CD4-positive, alpha-beta T cell (primary cell): ENCODE data around the gene NUDT4B. TPM values are rescaled to one million over a fixed set of nuclear protein-coding genes. Genes with fewer than 3 reads are reported as not detected.
"Not testable (repeated sequence)": the region's sequence is repeated elsewhere in the genome, so short reads cannot be mapped to it uniquely, and the experiment has no call there.

Experiments
- ATAC-seq: fragments of 200-7000 bp; cut with Tn5 transposase; one replicate; pipeline ENCODE4 v1.10.0; 2022; ENCODE audit warnings: mild to moderate bottlenecking; ENCODE audit not compliant: poor library complexity
- CTCF ChIA-PET: fragments of 350-600 bp; sonication (Branson Sonifier 250); formaldehyde crosslinking; loops from one replicate; lab custom pipeline; 2021; ENCODE audit warnings: antibody characterized with exemption, inconsistent platforms; lab: Charles Lee
- POLR2A ChIA-PET: fragments of 350-600 bp; sonication (Branson Sonifier 250); formaldehyde crosslinking; loops from one replicate; lab custom pipeline; 2021; ENCODE audit warnings: antibody characterized with exemption, inconsistent platforms; lab: Charles Lee
- DNase-seq, 14 experiments: peaks; one replicate each; pipeline ENCODE4 v3.0.0-alpha.2; 2013 to 2020; ENCODE audit warnings: mixed read lengths in 2 of 14
- H3K27ac ChIP-seq, 2 donors: one replicate each; pipeline versions ENCODE4 v1.5.1 to v1.7.0; 2013; ENCODE audit warnings: low read length in 2 of 2, low read depth in 1 of 2, mild to moderate bottlenecking in 1 of 2
- H3K27me3 ChIP-seq, 2 experiments: 1 replicate in 1 of 2; 2 replicates in 1 of 2; pipeline versions ENCODE4 v1.6.1 to v1.7.0; 2013; ENCODE audit warnings: low read length in 2 of 2, control low read depth in 1 of 2, mild to moderate bottlenecking in 1 of 2, moderate library complexity in 1 of 2; ENCODE audit not compliant: insufficient read depth in 2 of 2, control insufficient read depth in 1 of 2
- H3K36me3 ChIP-seq: one replicate; pipeline ENCODE4 v1.6.1; 2013; ENCODE audit warnings: low read length, control low read depth; ENCODE audit not compliant: insufficient read depth
- H3K4me1 ChIP-seq: one replicate; pipeline ENCODE4 v1.6.1; 2013; ENCODE audit warnings: low read length, control low read depth; ENCODE audit not compliant: insufficient read depth
- H3K4me3 ChIP-seq: one replicate; pipeline ENCODE4 v1.5.1; 2013; ENCODE audit warnings: mild to moderate bottlenecking, low read length, moderate library complexity
- H3K9me3 ChIP-seq, 2 experiments: 1 replicate in 1 of 2; 2 replicates in 1 of 2; pipeline versions ENCODE4 v1.6.1 to v1.7.0; 2013; ENCODE audit warnings: low read length in 2 of 2, mild to moderate bottlenecking in 2 of 2, control low read depth in 1 of 2, moderate library complexity in 1 of 2; ENCODE audit not compliant: control insufficient read depth in 1 of 2, insufficient read depth in 1 of 2
- H3K27ac Mint-ChIP-seq: one replicate; pipeline ENCODE4 v1.8.0; 2020; ENCODE audit warnings: mixed read lengths
- H3K27me3 Mint-ChIP-seq: one replicate; pipeline ENCODE4 v1.8.0; 2021; ENCODE audit warnings: mixed read lengths
- H3K36me3 Mint-ChIP-seq: one replicate; pipeline ENCODE4 v1.8.0; 2021; ENCODE audit warnings: low read depth, mixed read lengths
- H3K4me1 Mint-ChIP-seq: one replicate; pipeline ENCODE4 v1.8.0; 2021; ENCODE audit warnings: low read depth, mixed read lengths
- H3K4me3 Mint-ChIP-seq: one replicate; pipeline ENCODE4 v1.8.0; 2020; ENCODE audit warnings: mild to moderate bottlenecking, mixed read lengths
- H3K9me3 Mint-ChIP-seq: one replicate; pipeline ENCODE4 v1.8.0; 2020; ENCODE audit warnings: mixed read lengths
- intact Hi-C, 2 experiments: fragments of 100-400 bp; cut with DNase I in 1 of 2; cut with micrococcal nuclease in 1 of 2; formaldehyde crosslinking; loops; one replicate each; pipeline versions ENCODE4 v1.15.1 to v1.9.0; 2023 to 2025; cut with DNase I, micrococcal nuclease
- total RNA-seq, 174 experiments: library from RNA in 2 of 174; stranded (reverse) in 2 of 174; gene quantifications; one replicate each; pipeline ENCODE4 v1.2.3 and lab custom pipeline; 2021 to 2026

NUDT4B gene
- total RNA-seq, 2 experiments from 2014 or later = 0.42 TPM; not detected in 1

DNA sequence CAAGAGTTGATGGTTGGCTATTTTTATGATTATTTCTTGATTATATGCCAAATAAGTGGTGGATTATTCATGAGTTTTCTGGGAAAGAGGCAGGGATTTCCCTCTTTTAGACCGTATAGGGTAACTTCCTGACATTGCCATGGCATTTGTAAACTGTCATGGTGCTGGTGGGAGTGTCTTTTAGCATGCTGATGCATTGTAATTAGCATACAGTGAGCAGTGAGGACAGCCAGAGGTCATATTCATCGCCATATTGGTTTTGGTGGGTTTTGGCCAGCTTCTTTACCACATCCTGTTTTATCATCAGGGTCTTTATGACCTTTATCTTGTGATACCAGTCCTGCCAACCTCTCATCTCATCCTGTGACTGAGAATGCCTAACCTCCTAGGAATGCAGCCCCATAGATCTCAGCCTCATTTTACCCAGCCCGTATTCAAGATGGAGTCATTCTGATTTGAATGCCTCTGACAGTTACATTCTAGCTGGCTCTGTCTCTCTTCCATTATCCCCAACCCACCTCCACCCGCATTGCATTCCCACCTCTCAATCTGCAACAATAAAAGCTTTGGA is 45.3 kb downstream of the NUDT4B start:
- H3K27me3 Mint-ChIP-seq, POLR2A ChIA-PET, DNase-seq, H3K9me3 Mint-ChIP-seq, H3K36me3 Mint-ChIP-seq, ATAC-seq, H3K9me3 ChIP-seq, H3K27me3 ChIP-seq, H3K36me3 ChIP-seq, H3K4me1 Mint-ChIP-seq, H3K4me1 ChIP-seq, CTCF ChIA-PET, intact Hi-C loops, H3K4me3 Mint-ChIP-seq, H3K27ac Mint-ChIP-seq, H3K27ac ChIP-seq, H3K4me3 ChIP-seq: not testable (repeated sequence)

Other genes with a start within 250 kb of the NUDT4B start
- gene NBPF14, start 152.8 kb upstream of the NUDT4B start, total RNA-seq = 10 to 100 TPM; 12.9 to 14.6 TPM
- gene PDE4DIP, start 95.7 kb downstream of the NUDT4B start, total RNA-seq = 10 to 100 TPM; 27.1 to 27.4 TPM